Astrocyte (in vitro differentiated cells and primary cell): Measurements from ENCODE around the gene LAMB2. TPM values are rescaled to one million over a fixed set of nuclear protein-coding genes. Genes with fewer than 3 reads are reported as not detected.

Source experiments
- DNase-seq: peaks from one replicate; pipeline ENCODE4 v3.0.0-alpha.2; 2010; ENCODE audit warnings: low read depth
- FAIRE-seq: peaks from 2 replicates; lab custom pipeline; 2011; peaks lifted over from hg19 to GRCh38; lab: Jason Lieb, UNC
- H2AFZ ChIP-seq: 2 replicates; pipeline ENCODE4 v1.6.0; 2012; ENCODE audit warnings: low read depth, low read length, inconsistent platforms
- H3K27ac ChIP-seq: 2 replicates; pipeline ENCODE4 v1.5.1; 2011; ENCODE audit warnings: low read depth, low read length, inconsistent platforms
- H3K27me3 ChIP-seq: 2 replicates; pipeline ENCODE4 v1.6.0; 2011; ENCODE audit warnings: low read length, inconsistent platforms; ENCODE audit not compliant: insufficient read depth
- H3K36me3 ChIP-seq: 2 replicates; pipeline ENCODE4 v1.5.1; 2011; ENCODE audit warnings: low read length, inconsistent platforms; ENCODE audit not compliant: insufficient read depth
- H3K4me1 ChIP-seq: 2 replicates; pipeline ENCODE4 v1.5.1; 2011; ENCODE audit warnings: low read length, inconsistent platforms; ENCODE audit not compliant: insufficient read depth
- H3K4me2 ChIP-seq: 2 replicates; pipeline ENCODE4 v1.6.0; 2012; ENCODE audit warnings: low read length, inconsistent platforms
- H3K4me3 ChIP-seq: 2 replicates; pipeline ENCODE4 v1.5.1; 2011; ENCODE audit warnings: low read depth, mild to moderate bottlenecking, low read length, inconsistent platforms; ENCODE audit not compliant: insufficient read depth
- H3K79me2 ChIP-seq: 2 replicates; pipeline ENCODE4 v1.6.0; 2012; ENCODE audit warnings: mild to moderate bottlenecking, low read length, inconsistent platforms; ENCODE audit not compliant: insufficient read depth
- H3K9ac ChIP-seq: 2 replicates; pipeline ENCODE4 v1.6.0; 2012; ENCODE audit warnings: mild to moderate bottlenecking, low read length, inconsistent platforms
- H3K9me3 ChIP-seq: 2 replicates; pipeline ENCODE4 v1.5.1; 2012; ENCODE audit warnings: low read depth, mild to moderate bottlenecking, low read length, inconsistent platforms; ENCODE audit not compliant: insufficient read depth
- H4K20me1 ChIP-seq: 2 replicates; pipeline ENCODE4 v1.6.0; 2012; ENCODE audit warnings: low read length, inconsistent platforms; ENCODE audit not compliant: insufficient read depth
- H3K27ac Mint-ChIP-seq: one replicate; pipeline ENCODE4 v1.8.0; 2021; ENCODE audit warnings: mild to moderate bottlenecking, mixed read lengths; ENCODE audit not compliant: unreplicated experiment
- H3K27me3 Mint-ChIP-seq: one replicate; pipeline ENCODE4 v1.8.0; 2021; ENCODE audit warnings: low read depth, mixed read lengths; ENCODE audit not compliant: unreplicated experiment
- H3K36me3 Mint-ChIP-seq: one replicate; pipeline ENCODE4 v1.8.0; 2021; ENCODE audit warnings: low read depth, mixed read lengths; ENCODE audit not compliant: unreplicated experiment
- H3K4me1 Mint-ChIP-seq: one replicate; pipeline ENCODE4 v1.8.0; 2021; ENCODE audit warnings: low read depth, mixed read lengths; ENCODE audit not compliant: unreplicated experiment
- H3K4me3 Mint-ChIP-seq: one replicate; pipeline ENCODE4 v1.8.0; 2021; ENCODE audit warnings: mild to moderate bottlenecking, moderate library complexity, mixed read lengths; ENCODE audit not compliant: unreplicated experiment
- H3K9me3 Mint-ChIP-seq: one replicate; pipeline ENCODE4 v1.8.0; 2021; ENCODE audit warnings: mild to moderate bottlenecking, mixed read lengths; ENCODE audit not compliant: unreplicated experiment
- EZH2 ChIP-seq: IDR thresholded peaks from 2 replicates; pipeline ENCODE4 v1.6.1; 2012; ENCODE audit warnings: mild to moderate bottlenecking, low read length, inconsistent platforms; ENCODE audit not compliant: insufficient read depth
- total RNA-seq: library from RNA; stranded (reverse); gene quantifications from 2 replicates; pipeline ENCODE4 v1.2.1, GENCODE V29; 2021
- TF ChIP-seq, protein P1 (sequence below): IDR thresholded peaks from 2 replicates; pipeline ENCODE4 v1.5.1; 2011; ENCODE audit warnings: low read depth, mild to moderate bottlenecking, inconsistent platforms, low read length, moderate library complexity; ENCODE audit not compliant: insufficient read depth

LAMB2 gene
- total RNA-seq, 1 donor from 2014 or later, result 344 TPM

DNA sequence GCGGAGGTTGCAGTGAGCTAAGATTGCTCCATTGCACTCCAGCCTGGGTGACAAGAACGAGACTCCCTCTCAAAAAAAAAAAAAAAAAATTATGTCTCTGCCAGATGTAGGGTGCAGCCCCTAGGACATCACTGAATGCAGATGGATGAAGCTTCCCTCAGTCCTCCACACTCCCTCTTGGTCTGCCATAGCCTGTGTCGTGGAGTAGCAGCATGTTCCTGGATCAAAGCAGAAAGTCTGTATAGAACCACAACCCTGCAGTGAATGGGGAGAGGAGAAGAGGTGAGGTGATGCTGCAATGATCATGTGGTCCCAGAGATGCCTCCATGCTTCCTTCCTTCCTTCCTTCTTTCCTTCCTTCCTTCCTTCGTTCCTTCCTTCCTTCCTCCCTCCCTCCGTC, 15.3 kb upstream of the LAMB2 start:
- DNase-seq, result no peak
- H3K27ac Mint-ChIP-seq, result no peak overlapping the region

DNA sequence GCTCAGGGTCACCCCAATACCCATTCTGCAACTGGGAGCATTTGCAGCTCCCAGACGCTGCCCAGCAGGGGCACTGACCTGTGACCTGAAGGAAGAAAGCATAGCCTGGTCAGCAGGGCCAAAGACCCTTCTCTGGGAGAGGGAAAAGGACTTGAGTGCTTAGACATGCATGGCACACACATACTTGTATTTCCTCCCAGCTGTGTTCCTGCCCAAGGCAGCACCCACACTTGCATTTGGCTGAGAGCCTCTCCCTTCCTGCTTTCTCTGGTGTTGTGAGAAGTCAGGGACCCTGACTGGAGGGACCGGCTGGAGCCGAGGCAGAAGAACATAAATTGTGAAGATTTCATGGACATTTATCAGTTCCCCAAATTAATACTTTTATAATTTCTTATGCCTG, 7.2 kb upstream of the LAMB2 start:
- no peaks in the 10 kb centered on the region for H3K4me1 ChIP-seq
- Mint-ChIP-seq H3K27me3 (peaks cover 4% of the 10 kb centered on the region), H3K36me3 (peaks cover 2% of the 10 kb centered on the region), H3K27ac (no peak overlapping the region), H3K4me3 (no peak overlapping the region), H3K4me1 (peaks cover 3% of the 10 kb centered on the region), H3K9me3 (peaks cover 17% of the 10 kb centered on the region)
- no peak overlapping the region for H3K4me2 ChIP-seq
- H3K27ac ChIP-seq, result no peak overlapping the region
- no peaks in the 10 kb centered on the region for H3K27me3 ChIP-seq
- H4K20me1 ChIP-seq, result no peaks in the 10 kb centered on the region
- DNase-seq (no peak), FAIRE-seq (no peak)
- H3K4me3 ChIP-seq, result no peak overlapping the region
- H3K9me3 ChIP-seq, result no peaks in the 10 kb centered on the region
- H3K36me3 ChIP-seq, result no peaks in the 10 kb centered on the region
- no peaks in the 10 kb centered on the region for H3K79me2 ChIP-seq
- H2AFZ ChIP-seq, result no peak overlapping the region
- TF ChIP-seq EZH2, result no peak
- TF ChIP-seq, protein P1, sequence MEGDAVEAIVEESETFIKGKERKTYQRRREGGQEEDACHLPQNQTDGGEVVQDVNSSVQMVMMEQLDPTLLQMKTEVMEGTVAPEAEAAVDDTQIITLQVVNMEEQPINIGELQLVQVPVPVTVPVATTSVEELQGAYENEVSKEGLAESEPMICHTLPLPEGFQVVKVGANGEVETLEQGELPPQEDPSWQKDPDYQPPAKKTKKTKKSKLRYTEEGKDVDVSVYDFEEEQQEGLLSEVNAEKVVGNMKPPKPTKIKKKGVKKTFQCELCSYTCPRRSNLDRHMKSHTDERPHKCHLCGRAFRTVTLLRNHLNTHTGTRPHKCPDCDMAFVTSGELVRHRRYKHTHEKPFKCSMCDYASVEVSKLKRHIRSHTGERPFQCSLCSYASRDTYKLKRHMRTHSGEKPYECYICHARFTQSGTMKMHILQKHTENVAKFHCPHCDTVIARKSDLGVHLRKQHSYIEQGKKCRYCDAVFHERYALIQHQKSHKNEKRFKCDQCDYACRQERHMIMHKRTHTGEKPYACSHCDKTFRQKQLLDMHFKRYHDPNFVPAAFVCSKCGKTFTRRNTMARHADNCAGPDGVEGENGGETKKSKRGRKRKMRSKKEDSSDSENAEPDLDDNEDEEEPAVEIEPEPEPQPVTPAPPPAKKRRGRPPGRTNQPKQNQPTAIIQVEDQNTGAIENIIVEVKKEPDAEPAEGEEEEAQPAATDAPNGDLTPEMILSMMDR, result no peak
- no peak overlapping the region for H3K9ac ChIP-seq

More for the DNA sequence above, 15.3 kb upstream of the LAMB2 start:
- no peaks in the 10 kb centered on the region for H3K36me3 ChIP-seq
- no peak overlapping the region for H3K9ac ChIP-seq
- no peaks in the 10 kb centered on the region for H3K4me1 ChIP-seq
- no peak for FAIRE-seq
- no peaks in the 10 kb centered on the region for H3K79me2 ChIP-seq
- no peaks in the 10 kb centered on the region for H3K36me3 Mint-ChIP-seq
- no peak overlapping the region for H3K27ac ChIP-seq
- no peaks in the 10 kb centered on the region for H3K9me3 ChIP-seq
- H3K4me1 Mint-ChIP-seq, result no peaks in the 10 kb centered on the region
- no peak overlapping the region for H3K4me3 Mint-ChIP-seq
- peaks cover 20% of the 10 kb centered on the region for H3K27me3 Mint-ChIP-seq
- H3K27me3 ChIP-seq, result no peaks in the 10 kb centered on the region
- no peak overlapping the region for H3K4me3 ChIP-seq
- TF ChIP-seq, protein P1, result no peak
- no peak for TF ChIP-seq EZH2
- H3K9me3 Mint-ChIP-seq, result no peaks in the 10 kb centered on the region
- no peak overlapping the region for H2AFZ ChIP-seq
- no peaks in the 10 kb centered on the region for H4K20me1 ChIP-seq
- no peak overlapping the region for H3K4me2 ChIP-seq

DNA sequence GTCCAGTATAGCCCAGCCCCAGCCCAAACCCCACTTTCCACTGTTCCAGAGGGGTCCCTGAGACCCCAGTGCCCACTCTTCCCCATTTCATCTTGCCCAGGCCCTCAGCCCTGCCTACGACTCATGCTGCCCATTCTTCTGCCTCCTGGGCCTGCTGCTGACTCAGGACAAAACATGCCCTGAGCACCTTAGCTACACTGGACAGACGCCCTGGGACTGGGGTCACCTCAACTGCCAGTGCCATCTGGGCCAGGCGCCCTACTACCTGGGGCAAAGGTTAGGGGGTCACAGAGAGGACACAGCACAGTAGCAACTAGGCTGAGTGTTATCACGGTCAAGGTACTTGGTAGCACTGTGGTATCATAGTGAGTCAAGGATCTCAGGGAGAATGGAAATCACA, 2.6 kb upstream of the LAMB2 start:
- DNase-seq (no peak), FAIRE-seq (no peak)
- Histone ChIP-seq H2AFZ (no peak overlapping the region), H3K9me3 (no peaks in the 10 kb centered on the region), H3K27ac (no peak overlapping the region), H4K20me1 (peaks cover 16% of the 10 kb centered on the region), H3K9ac (no peak overlapping the region), H3K4me2 (no peak overlapping the region), H3K4me1 (peaks cover 22% of the 10 kb centered on the region), H3K27me3 (no peaks in the 10 kb centered on the region), H3K36me3 (peaks cover 3% of the 10 kb centered on the region), H3K79me2 (peaks cover 24% of the 10 kb centered on the region), H3K4me3 (no peak overlapping the region)
- TF ChIP-seq EZH2, result no peak
- TF ChIP-seq, protein P1, result no peak
- H3K4me1 Mint-ChIP-seq, result peaks cover 10% of the 10 kb centered on the region
- no peak overlapping the region for H3K27ac Mint-ChIP-seq
- peaks cover 3% of the 10 kb centered on the region for H3K36me3 Mint-ChIP-seq
- H3K4me3 Mint-ChIP-seq, result peak overlapping the region; percentile 14
- H3K9me3 Mint-ChIP-seq, result peaks cover 3% of the 10 kb centered on the region
- H3K27me3 Mint-ChIP-seq, result no peaks in the 10 kb centered on the region
